Skeletal muscle tissue (tissue), 4 donors: ENCODE data around the gene CDK14. TPM values are rescaled to one million over a fixed set of nuclear protein-coding genes. Genes with fewer than 3 reads are reported as not detected.

Source experiments
- H3K27ac ChIP-seq: one replicate; pipeline ENCODE4 v1.7.0; 2013; ENCODE audit warnings: mild to moderate bottlenecking, low read depth, low read length, inconsistent platforms
- H3K27me3 ChIP-seq, 3 donors: one replicate each; pipeline ENCODE4 v1.7.0; 2013; ENCODE audit warnings: low read length in 3 of 3; ENCODE audit not compliant: control insufficient read depth in 3 of 3, insufficient read depth in 3 of 3
- H3K36me3 ChIP-seq, 3 donors: one replicate each; pipeline ENCODE4 v1.7.0; 2013; ENCODE audit warnings: low read length in 3 of 3; ENCODE audit not compliant: control insufficient read depth in 3 of 3, insufficient read depth in 3 of 3
- H3K4me1 ChIP-seq, 3 donors: one replicate each; pipeline ENCODE4 v1.7.0; 2013; ENCODE audit warnings: low read length in 3 of 3, mild to moderate bottlenecking in 3 of 3; ENCODE audit not compliant: control insufficient read depth in 3 of 3, insufficient read depth in 3 of 3
- H3K4me3 ChIP-seq, 3 donors: one replicate each; pipeline ENCODE4 v1.7.0; 2013; ENCODE audit warnings: low read length in 3 of 3
- H3K9ac ChIP-seq, 3 donors: one replicate each; pipeline ENCODE4 v1.7.0; 2013; ENCODE audit warnings: low read length in 3 of 3, mild to moderate bottlenecking in 3 of 3, moderate library complexity in 2 of 3, low read depth in 1 of 3
- H3K9me3 ChIP-seq, 3 donors: one replicate each; pipeline ENCODE4 v1.7.0; 2013; ENCODE audit warnings: low read length in 3 of 3; ENCODE audit not compliant: control insufficient read depth in 3 of 3
- total RNA-seq: library from RNA; depleted of rRNA; stranded (reverse); fragments of >200 nt; gene quantifications from one replicate; pipeline ENCODE4 v1.2.3, GENCODE V29; 2014
- donor health status: Osteomylitis.

CDK14 gene
- 25.1 TPM for total RNA-seq

DNA sequence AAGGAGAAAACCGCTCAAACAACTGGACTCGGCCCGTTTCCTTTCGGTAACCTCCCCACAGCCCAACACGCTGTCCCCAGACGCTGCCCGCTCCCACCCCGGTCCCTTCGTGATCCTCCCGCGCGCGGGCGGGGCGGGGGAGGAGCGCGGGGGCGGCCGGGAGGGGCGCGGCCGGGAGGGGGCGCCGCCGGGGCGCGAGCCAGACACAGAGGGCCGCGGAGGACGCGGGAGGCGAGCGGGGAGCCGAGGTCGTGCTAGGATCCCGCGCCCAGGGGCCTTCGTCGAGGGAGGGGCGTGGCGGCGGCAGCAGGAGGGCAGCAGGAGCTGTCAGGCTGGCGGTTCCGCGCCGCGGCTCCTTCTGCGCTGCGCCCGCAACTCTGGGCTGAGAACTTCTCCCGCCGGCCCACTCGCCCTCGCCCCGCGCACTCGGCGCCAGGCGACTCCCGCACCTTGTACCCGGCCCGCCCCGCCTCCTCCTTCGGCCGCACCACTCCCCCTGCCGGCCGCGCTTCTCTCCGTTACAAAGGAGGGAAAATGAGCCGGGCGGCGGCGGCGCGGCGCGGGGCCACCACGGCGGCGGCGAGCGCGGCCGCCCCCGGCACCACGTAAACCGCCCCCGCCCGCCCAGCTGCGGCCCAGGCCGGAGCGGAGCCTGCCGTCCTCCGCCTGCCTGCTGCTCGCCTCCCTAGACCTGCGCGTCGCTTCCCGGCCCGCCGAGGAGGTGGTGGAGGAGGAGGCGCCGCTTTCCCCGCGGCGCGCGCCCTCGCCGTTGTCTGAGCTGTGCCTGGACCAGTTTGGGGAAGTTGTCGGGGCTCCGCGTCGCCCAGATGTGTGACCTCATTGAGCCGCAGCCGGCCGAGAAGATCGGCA lies at the start of gene CDK14:
Gene CDK14, plus strand, starts transcription at position 521 of the 870 bp plus-strand sequence. Its CDS starts 307 bp downstream, at position 828.
- Histone ChIP-seq H3K9ac (peak within 1 kb of the TSS; percentile 77 to 85 (median 83)), H3K27me3 (no peaks in the 10 kb centered on the region), H3K36me3 (no peaks in the 10 kb centered on the region), H3K27ac (peak within 1 kb of the TSS; percentile 70), H3K4me3 (peak within 1 kb of the TSS; percentile 71 to 87 (median 83)), H3K9me3 (no peaks in the 10 kb centered on the region), H3K4me1 (peaks cover 2 to 16% (median 3%) of the 10 kb centered on the region in 3 donors)

DNA sequence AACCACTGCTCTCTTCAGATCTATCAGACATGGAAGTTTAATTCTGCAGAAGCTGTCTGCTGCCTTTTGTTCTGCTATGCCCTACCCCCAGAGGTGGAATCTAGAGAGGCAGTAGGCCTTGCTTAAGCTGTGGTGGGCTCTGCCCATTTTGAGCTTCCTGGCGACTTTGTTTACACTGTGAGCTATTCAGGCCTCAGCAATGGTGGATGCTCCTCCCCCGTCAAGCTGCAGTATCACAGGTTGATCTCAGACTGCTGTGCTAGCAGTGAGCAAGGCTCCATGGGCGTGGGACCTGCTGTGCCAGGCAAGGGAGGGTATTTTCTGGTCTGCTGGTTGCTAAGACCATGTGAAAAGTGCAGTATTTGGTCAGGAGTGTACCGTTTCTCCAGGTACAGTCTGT lies 45.1 kb upstream of the CDK14 start:
- Histone ChIP-seq H3K36me3 (no peaks in the 10 kb centered on the region), H3K4me3 (no peak overlapping the region), H3K27ac (no peak overlapping the region), H3K27me3 (peaks cover 0 to 5% (median 0%) of the 10 kb centered on the region in 3 donors), H3K9ac (no peak overlapping the region), H3K9me3 (no peaks in the 10 kb centered on the region), H3K4me1 (no peaks in the 10 kb centered on the region)

DNA sequence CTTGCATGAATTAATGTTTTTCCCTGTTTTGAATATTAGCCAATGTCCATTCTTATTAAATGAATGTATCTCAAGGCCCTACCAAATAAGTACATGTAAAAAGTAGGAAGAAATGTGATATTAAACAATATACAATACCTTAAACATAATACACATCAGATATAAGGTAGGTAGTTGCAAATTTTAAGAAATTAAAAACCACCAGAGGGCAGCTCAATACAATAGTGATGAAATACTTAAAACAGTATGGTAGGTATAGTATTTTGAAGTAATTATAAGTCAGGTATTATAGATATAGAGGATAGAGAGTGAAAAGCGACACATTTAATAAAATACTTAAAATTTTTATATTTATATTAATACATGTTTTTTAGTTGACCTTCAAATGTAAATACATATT lies 43.6 kb upstream of the CDK14 start:
- Histone ChIP-seq H3K36me3 (no peaks in the 10 kb centered on the region), H3K4me3 (no peak overlapping the region), H3K27me3 (peaks cover 0 to 5% (median 0%) of the 10 kb centered on the region in 3 donors), H3K4me1 (no peaks in the 10 kb centered on the region), H3K9ac (no peak overlapping the region), H3K27ac (no peak overlapping the region), H3K9me3 (no peaks in the 10 kb centered on the region)

DNA sequence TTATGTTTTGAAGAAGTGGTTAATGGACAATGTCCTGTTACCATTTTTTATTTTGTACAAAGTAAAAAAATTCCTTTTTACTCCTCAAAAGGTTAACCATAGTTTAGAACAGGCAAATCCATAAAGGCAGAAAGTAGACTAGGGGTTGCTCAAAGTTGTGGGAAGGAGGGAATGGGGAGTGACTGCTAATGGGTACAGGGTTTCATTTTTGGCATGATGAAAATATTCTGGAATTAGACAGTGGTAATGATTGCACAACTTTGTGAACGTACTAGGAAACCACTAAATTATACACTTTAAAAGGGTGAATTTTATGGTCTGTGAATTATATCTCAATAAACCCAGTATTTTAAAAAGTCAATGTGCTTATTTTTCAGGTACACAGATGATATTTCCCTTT lies 35.4 kb upstream of the CDK14 start:
- Histone ChIP-seq H3K4me1 (no peaks in the 10 kb centered on the region), H3K27me3 (no peaks in the 10 kb centered on the region), H3K36me3 (no peaks in the 10 kb centered on the region), H3K4me3 (no peak overlapping the region), H3K27ac (no peak overlapping the region), H3K9me3 (no peaks in the 10 kb centered on the region), H3K9ac (no peak overlapping the region)

DNA sequence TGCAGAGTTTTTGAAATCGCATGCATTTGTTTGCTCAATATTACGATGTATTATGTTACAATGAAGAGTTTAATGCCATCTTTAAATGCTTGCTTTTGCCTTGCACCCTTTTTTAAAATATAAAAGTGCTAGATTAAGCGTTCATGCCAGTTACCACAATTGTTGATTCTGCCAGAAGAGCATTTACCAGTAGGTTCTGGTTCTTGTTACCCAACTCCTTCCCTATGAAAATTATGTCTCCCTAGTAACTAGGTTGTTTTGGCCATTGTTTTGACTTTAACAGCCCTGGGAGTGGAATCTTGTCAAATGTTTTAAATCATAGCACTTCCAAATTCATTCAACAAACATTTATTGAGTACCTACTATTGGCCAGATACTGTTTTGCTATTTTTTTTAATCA lies 32.8 kb upstream of the CDK14 start:
- no peaks in the 10 kb centered on the region for H3K36me3 ChIP-seq

DNA sequence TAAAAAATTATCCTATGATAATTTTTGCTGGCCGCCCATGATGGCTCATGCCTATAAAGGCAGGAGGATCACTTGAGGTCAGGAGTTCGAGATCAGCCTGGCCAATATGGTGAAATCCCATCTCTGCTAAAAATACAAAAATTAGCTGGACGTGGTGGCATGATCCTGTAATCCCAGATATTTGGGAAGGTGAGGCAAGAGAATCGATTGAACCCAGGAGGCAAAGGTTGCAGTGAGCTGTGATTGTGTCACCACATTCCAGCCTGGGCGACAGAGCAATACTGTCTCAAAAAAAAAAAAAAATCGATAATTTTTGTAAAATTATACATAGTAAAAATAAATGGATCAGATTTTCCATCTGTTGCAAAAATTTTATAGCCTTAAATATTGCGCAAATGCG lies 31.7 kb upstream of the CDK14 start:
- Histone ChIP-seq H3K27ac (no peak overlapping the region), H3K36me3 (no peaks in the 10 kb centered on the region), H3K4me1 (no peaks in the 10 kb centered on the region), H3K27me3 (no peaks in the 10 kb centered on the region), H3K9ac (no peak overlapping the region), H3K4me3 (no peak overlapping the region), H3K9me3 (no peaks in the 10 kb centered on the region)

More for the DNA sequence above, 32.8 kb upstream of the CDK14 start:
- Histone ChIP-seq H3K9ac (no peak overlapping the region), H3K4me3 (no peak overlapping the region), H3K4me1 (no peaks in the 10 kb centered on the region), H3K27me3 (no peaks in the 10 kb centered on the region), H3K9me3 (no peaks in the 10 kb centered on the region), H3K27ac (no peak overlapping the region)

DNA sequence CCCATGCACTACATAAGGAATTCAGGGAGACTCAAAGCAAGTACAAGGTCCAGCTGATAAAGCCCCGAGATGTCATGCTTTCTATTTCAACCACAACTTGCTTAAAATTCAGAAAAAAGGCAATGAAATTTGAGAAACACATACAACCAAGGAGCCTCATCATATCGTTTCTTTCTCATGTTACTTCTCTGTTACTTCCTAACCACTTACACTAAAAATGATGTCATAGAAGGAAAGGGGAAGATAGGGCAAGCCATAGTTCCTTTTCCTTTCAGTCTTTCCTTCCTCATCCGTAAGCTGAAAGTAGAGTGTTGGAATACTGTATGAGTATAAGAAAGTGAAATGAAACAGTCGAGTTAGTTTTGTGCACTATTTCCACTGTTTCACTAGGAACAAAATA lies 27.9 kb upstream of the CDK14 start:
- H3K4me1 ChIP-seq, result no peaks in the 10 kb centered on the region
- H3K27ac ChIP-seq, result no peak overlapping the region
- no peak overlapping the region for H3K4me3 ChIP-seq
- no peaks in the 10 kb centered on the region for H3K9me3 ChIP-seq
- H3K9ac ChIP-seq, result no peak overlapping the region
- no peaks in the 10 kb centered on the region for H3K36me3 ChIP-seq
- no peaks in the 10 kb centered on the region for H3K27me3 ChIP-seq

DNA sequence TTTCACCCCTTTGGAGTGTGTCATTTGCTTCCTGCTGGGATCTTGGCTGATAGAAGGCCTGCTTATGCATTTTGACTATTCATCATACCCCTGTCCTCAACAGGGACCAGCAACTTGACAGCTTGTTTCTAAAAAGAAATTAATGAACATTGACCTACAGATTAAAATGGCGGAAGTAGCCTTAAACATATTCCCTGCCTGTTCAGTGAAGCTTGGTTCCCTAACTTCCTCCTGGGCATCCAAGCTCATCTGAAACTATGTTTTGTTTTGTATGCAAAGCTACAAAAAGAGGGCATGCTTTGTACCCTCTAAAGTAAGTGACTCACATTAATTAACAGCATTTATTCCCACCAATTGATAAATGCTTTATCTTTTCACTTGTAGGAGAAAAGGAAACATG lies 26.8 kb upstream of the CDK14 start:
- Histone ChIP-seq H3K9me3 (no peaks in the 10 kb centered on the region), H3K9ac (no peak overlapping the region), H3K27me3 (no peaks in the 10 kb centered on the region), H3K4me3 (no peak overlapping the region), H3K4me1 (no peaks in the 10 kb centered on the region), H3K27ac (no peak overlapping the region), H3K36me3 (no peaks in the 10 kb centered on the region)

DNA sequence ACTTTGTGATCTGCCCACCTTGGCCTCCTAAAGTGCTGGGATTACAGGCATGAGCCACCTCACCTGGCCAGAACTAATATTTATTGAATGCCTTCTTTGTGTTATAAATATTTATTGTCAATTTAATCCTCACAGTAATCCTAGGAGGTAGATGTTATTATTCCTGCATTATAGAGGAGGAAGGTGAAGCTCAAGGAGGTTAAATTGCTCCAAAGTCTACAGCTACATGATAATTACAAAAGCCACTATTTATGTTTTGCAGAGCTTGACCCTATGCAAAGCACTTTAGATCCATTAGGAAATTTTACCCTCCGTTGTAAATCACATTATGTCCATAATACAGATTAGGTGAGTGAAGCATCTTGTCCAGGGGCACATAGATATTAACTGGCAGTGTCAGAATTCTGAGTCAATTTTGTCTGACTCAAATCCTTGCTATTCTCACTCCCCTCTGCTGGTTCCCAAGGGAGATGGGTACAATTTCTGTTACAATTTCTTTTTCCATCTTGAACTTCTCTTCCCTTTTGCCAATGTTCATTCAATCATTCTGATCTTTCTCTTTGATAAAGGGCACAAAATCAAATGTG lies 25.7 kb upstream of the CDK14 start:
- H3K9ac ChIP-seq, result no peak overlapping the region

DNA sequence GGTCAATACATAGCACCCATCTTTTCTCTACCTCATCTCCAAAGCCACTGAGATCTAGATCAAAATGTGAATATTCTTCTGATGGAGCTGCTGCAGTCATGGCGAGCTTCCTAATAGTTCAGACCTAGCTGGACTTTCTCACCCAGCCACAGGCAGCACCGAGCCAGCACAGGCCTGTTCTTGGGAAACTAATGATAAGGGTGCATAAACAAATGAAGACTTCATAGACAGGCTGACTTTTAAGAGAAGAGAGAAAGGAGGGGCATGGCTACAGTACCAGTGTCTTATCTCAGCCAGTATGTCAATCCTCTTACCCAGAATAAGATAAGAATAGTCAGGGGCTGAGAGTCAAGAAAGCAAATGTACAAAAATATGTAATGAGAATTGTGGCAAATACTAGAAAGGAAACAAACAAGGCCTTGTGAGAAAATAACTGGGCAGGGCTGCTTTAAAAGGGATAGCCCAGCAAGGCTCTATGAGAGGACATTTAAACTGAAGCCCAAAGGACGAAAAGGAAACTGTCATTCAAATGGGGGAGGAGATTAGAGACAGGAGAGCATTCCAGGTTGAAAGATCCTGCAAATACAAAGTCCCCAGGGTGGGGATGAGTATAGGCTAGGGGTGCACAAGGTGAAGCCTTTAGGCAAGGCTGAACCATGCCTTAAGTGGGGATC lies 21.8 kb upstream of the CDK14 start:
- Histone ChIP-seq H3K36me3 (no peaks in the 10 kb centered on the region), H3K4me3 (no peak overlapping the region), H3K9me3 (no peaks in the 10 kb centered on the region), H3K9ac (no peak overlapping the region), H3K27me3 (no peaks in the 10 kb centered on the region), H3K27ac (no peak overlapping the region), H3K4me1 (no peaks in the 10 kb centered on the region)

More for the DNA sequence above, 25.7 kb upstream of the CDK14 start:
- Histone ChIP-seq H3K4me3 (no peak overlapping the region), H3K4me1 (no peaks in the 10 kb centered on the region), H3K27me3 (no peaks in the 10 kb centered on the region), H3K36me3 (no peaks in the 10 kb centered on the region), H3K9me3 (no peaks in the 10 kb centered on the region), H3K27ac (no peak overlapping the region)
